H9 (cell line): Measurements from ENCODE around the gene ZNF267. TPM values are rescaled to one million over a fixed set of nuclear protein-coding genes. Genes with fewer than 3 reads are reported as not detected.

Experiments
- DNase-seq: peaks from one replicate; pipeline ENCODE4 v3.0.0-alpha.2; 2017
- H2AFZ ChIP-seq: one replicate; pipeline ENCODE4 v1.6.1; 2013; ENCODE audit warnings: mild to moderate bottlenecking, low read length, control low read depth, moderate library complexity
- H2AK5ac ChIP-seq: 2 replicates; pipeline ENCODE4 v1.6.1; 2013; ENCODE audit warnings: low read length, control low read depth, mixed read lengths; ENCODE audit not compliant: insufficient read length
- H2BK120ac ChIP-seq: one replicate; pipeline ENCODE4 v1.6.1; 2013; ENCODE audit warnings: low read depth, mild to moderate bottlenecking, low read length, control low read depth, inconsistent platforms; ENCODE audit not compliant: poor library complexity, severe bottlenecking
- H2BK12ac ChIP-seq: 2 replicates; pipeline ENCODE4 v1.6.1; 2013; ENCODE audit warnings: low read length, control low read depth, mixed read lengths, low read depth; ENCODE audit not compliant: insufficient read length
- H2BK15ac ChIP-seq: 2 replicates; pipeline ENCODE4 v1.6.1; 2013; ENCODE audit warnings: low read depth, low read length, control low read depth
- H2BK20ac ChIP-seq: one replicate; pipeline ENCODE4 v1.6.1; 2013; ENCODE audit warnings: low read depth, mild to moderate bottlenecking, low read length, control low read depth, inconsistent platforms; ENCODE audit not compliant: poor library complexity, severe bottlenecking
- H2BK5ac ChIP-seq: 2 replicates; pipeline ENCODE4 v1.6.1; 2013; ENCODE audit warnings: low read length, control low read depth, mixed read lengths; ENCODE audit not compliant: insufficient read length
- H3K14ac ChIP-seq: 2 replicates; pipeline ENCODE4 v1.6.1; 2013; ENCODE audit warnings: low read length, control low read depth; ENCODE audit not compliant: insufficient read depth
- H3K18ac ChIP-seq: 2 replicates; pipeline ENCODE4 v1.6.1; 2013; ENCODE audit warnings: low read depth, mild to moderate bottlenecking, mixed read lengths, low read length, control low read depth; ENCODE audit not compliant: insufficient read length
- H3K23ac ChIP-seq: 2 replicates; pipeline ENCODE4 v1.6.1; 2013; ENCODE audit warnings: low read length, control low read depth, mixed read lengths, low read depth; ENCODE audit not compliant: insufficient read length
- H3K23me2 ChIP-seq: 2 replicates; pipeline ENCODE4 v1.6.1; 2013; ENCODE audit warnings: low read depth, mild to moderate bottlenecking, mixed read lengths, low read length, control low read depth; ENCODE audit not compliant: insufficient read length, poor library complexity, severe bottlenecking
- H3K27ac ChIP-seq: 2 replicates; pipeline ENCODE4 v1.5.1; 2013; ENCODE audit warnings: low read length, control low read depth, mixed read lengths, low read depth; ENCODE audit not compliant: insufficient read length
- H3K27me3 ChIP-seq: 2 replicates; pipeline ENCODE4 v1.6.1; 2013; ENCODE audit warnings: low read length, control low read depth, inconsistent platforms; ENCODE audit not compliant: insufficient read depth
- H3K4ac ChIP-seq: 2 replicates; pipeline ENCODE4 v1.6.1; 2013; ENCODE audit warnings: low read depth, mild to moderate bottlenecking, control low read depth, inconsistent platforms, low read length, moderate library complexity
- H3K4me1 ChIP-seq: 2 replicates; pipeline ENCODE4 v1.6.1; 2013; ENCODE audit warnings: low read length, control low read depth, inconsistent platforms; ENCODE audit not compliant: insufficient read depth
- H3K4me2 ChIP-seq: 2 replicates; pipeline ENCODE4 v1.6.1; 2013; ENCODE audit warnings: low read length, control low read depth, mixed read lengths; ENCODE audit not compliant: insufficient read length, insufficient read depth
- H3K56ac ChIP-seq: 2 replicates; pipeline ENCODE4 v1.6.1; 2013; ENCODE audit warnings: low read depth, mild to moderate bottlenecking, mixed read lengths, low read length, control low read depth; ENCODE audit not compliant: insufficient read length
- H3K79me1 ChIP-seq: 2 replicates; pipeline ENCODE4 v1.6.1; 2013; ENCODE audit warnings: low read depth, mild to moderate bottlenecking, moderate library complexity, low read length, control low read depth, inconsistent platforms; ENCODE audit not compliant: insufficient read depth, poor library complexity, severe bottlenecking
- H3K79me2 ChIP-seq: 2 replicates; pipeline ENCODE4 v1.6.1; 2013; ENCODE audit warnings: low read length, control low read depth, inconsistent platforms; ENCODE audit not compliant: insufficient read depth
- H3K9ac ChIP-seq: 2 replicates; pipeline ENCODE4 v1.6.1; 2013; ENCODE audit warnings: low read length, control low read depth, mixed read lengths; ENCODE audit not compliant: insufficient read length; ENCODE audit errors: extremely low read depth
- H3K9me3 ChIP-seq: one replicate; pipeline ENCODE4 v1.6.1; 2013; ENCODE audit warnings: low read depth, low read length, inconsistent platforms; ENCODE audit not compliant: control insufficient read depth
- H3T11ph ChIP-seq: one replicate; pipeline ENCODE4 v1.6.1; 2013; ENCODE audit warnings: mild to moderate bottlenecking, low read length, control low read depth, inconsistent platforms
- H4K20me1 ChIP-seq: one replicate; pipeline ENCODE4 v1.6.1; 2013; ENCODE audit not compliant: control insufficient read depth, insufficient read length, insufficient read depth
- H4K5ac ChIP-seq: 2 replicates; pipeline ENCODE4 v1.6.1; 2013; ENCODE audit warnings: low read depth, mild to moderate bottlenecking, mixed read lengths, low read length, control low read depth; ENCODE audit not compliant: insufficient read length
- H4K8ac ChIP-seq: replicated peaks from 2 replicates; pipeline ENCODE4 v1.6.1; 2013; ENCODE audit warnings: low read length, control low read depth, mixed read lengths, low read depth; ENCODE audit not compliant: insufficient read length
- H4K91ac ChIP-seq: 2 replicates; pipeline ENCODE4 v1.6.1; 2013; ENCODE audit warnings: low read depth, mild to moderate bottlenecking, moderate library complexity, mixed read lengths, low read length, control low read depth; ENCODE audit not compliant: insufficient read length
- H3K27ac Mint-ChIP-seq, 3 experiments: 2 replicates in 2 of 3; 3 replicates in 1 of 3; pipeline ENCODE4 v1.8.0; 2020 to 2021; ENCODE audit warnings: mixed read lengths in 3 of 3, mild to moderate bottlenecking in 1 of 3, moderate library complexity in 1 of 3
- H3K27me3 Mint-ChIP-seq: 2 replicates; pipeline ENCODE4 v1.8.0; 2021; ENCODE audit warnings: low read depth, mild to moderate bottlenecking, moderate library complexity, mixed read lengths
- H3K36me3 Mint-ChIP-seq, 3 experiments: 2 replicates in 2 of 3; 3 replicates in 1 of 3; pipeline ENCODE4 v1.8.0; 2020 to 2021; ENCODE audit warnings: low read depth in 3 of 3, mixed read lengths in 3 of 3; ENCODE audit not compliant: insufficient read depth in 1 of 3
- H3K4me1 Mint-ChIP-seq, 2 experiments: 2 replicates each; pipeline ENCODE4 v1.8.0; 2020; ENCODE audit warnings: mixed read lengths in 2 of 2
- H3K4me3 Mint-ChIP-seq, 2 experiments: 2 replicates in 1 of 2; 3 replicates in 1 of 2; pipeline ENCODE4 v1.8.0; 2020 to 2021; ENCODE audit warnings: mild to moderate bottlenecking in 2 of 2, mixed read lengths in 2 of 2, moderate library complexity in 1 of 2
- H3K9me3 Mint-ChIP-seq, 2 experiments: 2 replicates in 1 of 2; 3 replicates in 1 of 2; pipeline ENCODE4 v1.8.0; 2020; ENCODE audit warnings: mild to moderate bottlenecking in 2 of 2, mixed read lengths in 2 of 2, moderate library complexity in 1 of 2
- CTCF ChIP-seq: fragments of 200-600 bp; sonication (generic); conservative IDR thresholded peaks from 3 replicates; pipeline ENCODE4 v1.8.0; 2021; ENCODE audit warnings: antibody characterized with exemption, mild to moderate bottlenecking
- WGBS: extraction: QIAGEN DNeasy Blood & Tissue Kit; methylation state at CpG from one replicate; pipeline ENCODE4 v1.1.7; 2013; ENCODE audit warnings: missing lambda C conversion rate, low lambda C conversion rate, mixed read lengths; ENCODE audit not compliant: insufficient read length; ENCODE audit errors: extremely low coverage; 5-methylcytosine and 5-hydroxymethylcytosine counted together
- total RNA-seq: library from RNA; stranded (reverse); gene quantifications from 2 replicates; pipeline ENCODE4 v1.2.1, GENCODE V29; 2021

The ZNF267 gene
- total RNA-seq, 1 experiment from 2014 or later: 36.1 TPM

GRCh38 chr16:31861455-31861854, 12.2 kb upstream of the ZNF267 start:
- no peaks in the 10 kb centered on the region for H3K4me1 ChIP-seq
- H2BK5ac ChIP-seq: no peak overlapping the region
- H3K79me1 ChIP-seq: no peaks in the 10 kb centered on the region
- H3T11ph ChIP-seq: no peak overlapping the region
- no peak overlapping the region for H3K4ac ChIP-seq
- H3K14ac ChIP-seq: no peak overlapping the region
- H2BK20ac ChIP-seq: no peak overlapping the region
- no peak overlapping the region for H2AK5ac ChIP-seq
- H3K27me3 ChIP-seq: no peaks in the 10 kb centered on the region
- no peak overlapping the region for H3K56ac ChIP-seq
- H3K9me3 ChIP-seq: no peaks in the 10 kb centered on the region
- TF ChIP-seq CTCF: no peak
- no peak overlapping the region for H2AFZ ChIP-seq
- H3K27ac Mint-ChIP-seq: no peak overlapping the region
- H4K91ac ChIP-seq: no peak overlapping the region
- no peaks in the 10 kb centered on the region; a peak in 3 of 7 replicates for H3K36me3 Mint-ChIP-seq
- peaks cover 11% of the 10 kb centered on the region for H3K27me3 Mint-ChIP-seq
- WGBS: no CpG with 5 or more reads among the region's 4 CpGs
- no peak overlapping the region for H3K23ac ChIP-seq
- no peak overlapping the region for H3K18ac ChIP-seq
- H3K23me2 ChIP-seq: no peaks in the 10 kb centered on the region
- no peak overlapping the region for H3K27ac ChIP-seq
- H3K4me2 ChIP-seq: no peak overlapping the region
- H3K4me1 Mint-ChIP-seq: no peaks in the 10 kb centered on the region
- peaks cover 79 to 83% of the 10 kb centered on the region in 2 experiments for H3K9me3 Mint-ChIP-seq
- H3K79me2 ChIP-seq: no peaks in the 10 kb centered on the region
- H2BK12ac ChIP-seq: no peak overlapping the region
- no peak overlapping the region for H3K9ac ChIP-seq
- no peaks in the 10 kb centered on the region for H4K20me1 ChIP-seq
- no peak overlapping the region for H4K8ac ChIP-seq
- DNase-seq: no peak
- H2BK15ac ChIP-seq: no peak overlapping the region
- no peak overlapping the region for H4K5ac ChIP-seq
- H2BK120ac ChIP-seq: no peak overlapping the region
- no peak overlapping the region for H3K4me3 Mint-ChIP-seq
